Stomach (tissue), 4 donors: ENCODE measurements around the gene APOL4.

Experiments
- CTCF ChIP-seq, 7 experiments: fragments of 450-650 bp in 4 of 7; fragments of 200-600 bp in 3 of 7; sonication (generic) in 3 of 7; IDR thresholded peaks; one replicate each; pipeline ENCODE4 v1.5.1; 2016 to 2019; ENCODE audit warnings: antibody characterized with exemption in 7 of 7, control low read depth in 2 of 7, mild to moderate bottlenecking in 1 of 7
- EP300 ChIP-seq: sonication (generic); formaldehyde crosslinking; IDR thresholded peaks from one replicate; pipeline ENCODE4 v1.6.1; 2017; ENCODE audit warnings: antibody characterized with exemption
- POLR2AphosphoS5 ChIP-seq, 3 donors: sonication (generic); formaldehyde crosslinking; IDR thresholded peaks; one replicate each; pipeline ENCODE4 v1.6.1; 2016; ENCODE audit warnings: antibody characterized with exemption in 3 of 3

GRCh38 chr22:36185828-36186624 lies 15.6 kb downstream of the APOL4 start:
- TF ChIP-seq POLR2AphosphoS5 (IDR thresholded peaks at IDR 0.05) (no peak), CTCF (IDR thresholded peaks at IDR 0.05) (no peak), EP300 (no peak)
